Measurements from ENCODE around the gene BARX2. TPM values are rescaled to one million over a fixed set of nuclear protein-coding genes. Genes with fewer than 3 reads are reported as not detected.

Gene BARX2
- total RNA-seq, 4 donors from 2014 or later = 2.1 TPM; not detected in 3

GRCh38 chr11:129390303-129390821 lies 14.7 kb downstream of the BARX2 start:
- Histone ChIP-seq H3K27ac (no peak overlapping the region), H3K36me3 (no peaks in the 10 kb centered on the region), H3K4me1 (no peaks in the 10 kb centered on the region), H3K27me3 (peaks cover 35% of the 10 kb centered on the region), H3K4me3 (no peak overlapping the region), H3K9me3 (no peaks in the 10 kb centered on the region)
- TF ChIP-seq EP300 (IDR thresholded peaks at IDR 0.05) (no peak), POLR2AphosphoS5 (IDR thresholded peaks at IDR 0.05) (no peak), CTCF (IDR thresholded peaks at IDR 0.05) (no peak), POLR2A (IDR thresholded peaks at IDR 0.05) (no peak)
- no peak for ATAC-seq
- 80 to 84% methylated on average over 4 of the region's 4 CpGs for WGBS, 2 donors (ENCODE audit: low coverage in 1 of 2)

- no peaks in the 10 kb centered on the region for H3K9me3 ChIP-seq
- no peak overlapping the region for H3K27ac ChIP-seq
- no peaks in the 10 kb centered on the region for H3K4me1 ChIP-seq
- no peak for TF ChIP-seq CTCF (IDR thresholded peaks at IDR 0.05)
- no peak for TF ChIP-seq POLR2A (IDR thresholded peaks at IDR 0.05)
- no peak for TF ChIP-seq POLR2AphosphoS5 (IDR thresholded peaks at IDR 0.05)
- no peak for TF ChIP-seq EP300 (IDR thresholded peaks at IDR 0.05)
- no peaks in the 10 kb centered on the region for H3K36me3 ChIP-seq
- 45 to 58% methylated on average over 2 to 5 of the region's 5 CpGs for WGBS, 2 donors (ENCODE audit: low coverage in 1 of 2)
- H3K4me3 ChIP-seq = no peak overlapping the region
- H3K27me3 ChIP-seq = peaks cover 45% of the 10 kb centered on the region
- ATAC-seq = no peak
These were observed 15.7 kb downstream of the BARX2 start for GRCh38 chr11:129391360-129391759.

GRCh38 chr11:129391821-129392220 lies 16.2 kb downstream of the BARX2 start:
- no peak for ATAC-seq
- WGBS, 2 donors (ENCODE audit: low coverage in 1 of 2) = 60% methylated on average over 5 to 6 of the region's 6 CpGs
- Histone ChIP-seq H3K9me3 (no peaks in the 10 kb centered on the region), H3K4me3 (no peak overlapping the region), H3K36me3 (no peaks in the 10 kb centered on the region), H3K4me1 (no peaks in the 10 kb centered on the region), H3K27me3 (peaks cover 45% of the 10 kb centered on the region), H3K27ac (no peak overlapping the region)
- TF ChIP-seq POLR2AphosphoS5 (IDR thresholded peaks at IDR 0.05) (no peak), CTCF (IDR thresholded peaks at IDR 0.05) (no peak), POLR2A (IDR thresholded peaks at IDR 0.05) (no peak), EP300 (IDR thresholded peaks at IDR 0.05) (no peak)

GRCh38 chr11:129392995-129393394 lies 17.3 kb downstream of the BARX2 start:
- H3K9me3 ChIP-seq = no peaks in the 10 kb centered on the region
- H3K27me3 ChIP-seq = peaks cover 46% of the 10 kb centered on the region
- TF ChIP-seq CTCF (IDR thresholded peaks at IDR 0.05) (no peak), EP300 (IDR thresholded peaks at IDR 0.05) (no peak), POLR2A (IDR thresholded peaks at IDR 0.05) (no peak), POLR2AphosphoS5 (IDR thresholded peaks at IDR 0.05) (no peak)
- no peak overlapping the region for H3K27ac ChIP-seq
- WGBS, 2 donors (ENCODE audit: low coverage in 1 of 2) = 73 to 100% methylated on average over 1 of the region's 1 CpG
- H3K4me1 ChIP-seq = no peaks in the 10 kb centered on the region
- ATAC-seq = no peak
- H3K4me3 ChIP-seq = no peak overlapping the region
- H3K36me3 ChIP-seq = no peaks in the 10 kb centered on the region

- H3K4me1 ChIP-seq = no peaks in the 10 kb centered on the region
- WGBS, 2 donors (ENCODE audit: low coverage in 1 of 2) = 62 to 65% methylated on average over 3 of the region's 3 CpGs
- ATAC-seq = no peak
- H3K9me3 ChIP-seq = peaks cover 0 to 9% (median 0%) of the 10 kb centered on the region in 3 donors
- H3K36me3 ChIP-seq = no peaks in the 10 kb centered on the region
- H3K4me3 ChIP-seq = no peak overlapping the region
- no peak for TF ChIP-seq POLR2AphosphoS5 (IDR thresholded peaks at IDR 0.05)
- no peak for TF ChIP-seq POLR2A (IDR thresholded peaks at IDR 0.05)
- no peak for TF ChIP-seq EP300 (IDR thresholded peaks at IDR 0.05)
- no peak for TF ChIP-seq CTCF (IDR thresholded peaks at IDR 0.05)
- peaks cover 41% of the 10 kb centered on the region for H3K27me3 ChIP-seq
- no peak overlapping the region for H3K27ac ChIP-seq
These were observed 19.1 kb downstream of the BARX2 start for GRCh38 chr11:129394709-129395108.
